ENCODE measurements around the gene INTU.

The INTU gene

DNA sequence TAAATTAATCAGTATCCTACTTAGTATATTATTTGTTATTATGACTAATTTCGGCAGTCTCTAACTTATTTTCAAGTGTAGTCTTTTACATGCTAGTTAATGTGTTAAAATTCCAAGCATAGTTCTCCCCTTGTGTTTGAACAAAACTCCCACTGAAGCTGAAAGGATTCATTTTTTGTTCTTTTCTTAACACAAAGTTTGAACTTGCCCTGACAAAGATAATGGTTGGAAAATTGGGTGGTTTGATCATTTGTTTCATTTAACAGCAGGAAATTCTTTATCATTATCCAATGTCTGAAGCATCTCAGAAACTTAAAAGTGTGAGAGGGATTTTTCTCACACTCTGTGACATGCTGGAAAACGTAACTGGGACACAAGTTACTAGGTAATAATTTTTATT is 36.0 kb downstream of the INTU start:
- no peaks in the 10 kb centered on the region for H3K27me3 ChIP-seq (ENCODE audit: insufficient read depth, low read length, poor library complexity, severe bottlenecking)
- no peak overlapping the region for H2AFZ ChIP-seq (ENCODE audit: low read length)
- H3K79me2 ChIP-seq (ENCODE audit: insufficient read depth, low read length): no peaks in the 10 kb centered on the region
- TF ChIP-seq EZH2phosphoT487 (IDR thresholded peaks at IDR 0.05; ENCODE audit: borderline replicate concordance): no peak
- TF ChIP-seq, protein P1, sequence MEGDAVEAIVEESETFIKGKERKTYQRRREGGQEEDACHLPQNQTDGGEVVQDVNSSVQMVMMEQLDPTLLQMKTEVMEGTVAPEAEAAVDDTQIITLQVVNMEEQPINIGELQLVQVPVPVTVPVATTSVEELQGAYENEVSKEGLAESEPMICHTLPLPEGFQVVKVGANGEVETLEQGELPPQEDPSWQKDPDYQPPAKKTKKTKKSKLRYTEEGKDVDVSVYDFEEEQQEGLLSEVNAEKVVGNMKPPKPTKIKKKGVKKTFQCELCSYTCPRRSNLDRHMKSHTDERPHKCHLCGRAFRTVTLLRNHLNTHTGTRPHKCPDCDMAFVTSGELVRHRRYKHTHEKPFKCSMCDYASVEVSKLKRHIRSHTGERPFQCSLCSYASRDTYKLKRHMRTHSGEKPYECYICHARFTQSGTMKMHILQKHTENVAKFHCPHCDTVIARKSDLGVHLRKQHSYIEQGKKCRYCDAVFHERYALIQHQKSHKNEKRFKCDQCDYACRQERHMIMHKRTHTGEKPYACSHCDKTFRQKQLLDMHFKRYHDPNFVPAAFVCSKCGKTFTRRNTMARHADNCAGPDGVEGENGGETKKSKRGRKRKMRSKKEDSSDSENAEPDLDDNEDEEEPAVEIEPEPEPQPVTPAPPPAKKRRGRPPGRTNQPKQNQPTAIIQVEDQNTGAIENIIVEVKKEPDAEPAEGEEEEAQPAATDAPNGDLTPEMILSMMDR (conservative IDR thresholded peaks at IDR 0.05; ENCODE audit: low read length): no peak
- no peaks in the 10 kb centered on the region for H4K20me1 ChIP-seq (ENCODE audit: insufficient read depth, low read length, poor library complexity, severe bottlenecking)
- H3K9me3 ChIP-seq (ENCODE audit: insufficient read depth, low read depth, low read length): no peaks in the 10 kb centered on the region
- no peak overlapping the region for H3K9ac ChIP-seq (ENCODE audit: low read depth, low read length, poor library complexity, severe bottlenecking)
- no peak overlapping the region for H3K4me2 ChIP-seq (ENCODE audit: low read depth, low read length, poor library complexity, severe bottlenecking)
- H3K9me2 ChIP-seq (replicated peaks; ENCODE audit: low read depth, low read length): no peaks in the 10 kb centered on the region
- H3K4me3 ChIP-seq (ENCODE audit: low read length, poor library complexity, severe bottlenecking): no peak overlapping the region
- H3F3A ChIP-seq (ENCODE audit: low read depth): no peaks in the 10 kb centered on the region
- no peaks in the 10 kb centered on the region for H3K4me1 ChIP-seq (ENCODE audit: insufficient read depth, low read length, poor library complexity, severe bottlenecking)
- H3K36me3 ChIP-seq (ENCODE audit: insufficient read depth, low read length): no peaks in the 10 kb centered on the region

DNA sequence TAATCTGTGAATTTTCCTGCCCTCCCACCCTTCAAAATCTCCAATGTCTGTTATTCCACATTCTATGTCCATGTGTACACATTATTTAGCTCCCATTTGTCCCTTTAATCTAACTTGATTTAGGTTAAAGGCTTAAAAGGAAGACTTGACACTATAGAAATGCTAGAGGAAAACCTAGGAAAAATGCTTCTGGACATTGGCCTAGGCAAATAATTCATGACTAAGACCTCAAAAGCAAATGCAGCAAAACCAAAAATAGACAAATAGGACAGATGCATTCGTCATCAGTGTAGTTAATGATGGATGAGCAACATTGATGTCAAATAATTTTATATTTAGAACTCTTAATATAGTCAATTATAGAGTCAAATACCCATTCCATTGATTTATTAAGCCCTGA is 36.9 kb downstream of the INTU start:
- Histone ChIP-seq H3K4me1 (ENCODE audit: insufficient read depth, low read length, poor library complexity, severe bottlenecking) (no peaks in the 10 kb centered on the region), H3K4me3 (ENCODE audit: low read length, poor library complexity, severe bottlenecking) (no peak overlapping the region), H4K20me1 (ENCODE audit: insufficient read depth, low read length, poor library complexity, severe bottlenecking) (no peaks in the 10 kb centered on the region), H3K9me3 (ENCODE audit: insufficient read depth, low read depth, low read length) (no peaks in the 10 kb centered on the region), H3K79me2 (ENCODE audit: insufficient read depth, low read length) (no peaks in the 10 kb centered on the region), H3F3A (ENCODE audit: low read depth) (no peaks in the 10 kb centered on the region), H3K9ac (ENCODE audit: low read depth, low read length, poor library complexity, severe bottlenecking) (no peak overlapping the region), H3K9me2 (replicated peaks; ENCODE audit: low read depth, low read length) (no peaks in the 10 kb centered on the region), H3K36me3 (ENCODE audit: insufficient read depth, low read length) (no peaks in the 10 kb centered on the region), H3K4me2 (ENCODE audit: low read depth, low read length, poor library complexity, severe bottlenecking) (no peak overlapping the region), H2AFZ (ENCODE audit: low read length) (no peak overlapping the region), H3K27me3 (ENCODE audit: insufficient read depth, low read length, poor library complexity, severe bottlenecking) (no peaks in the 10 kb centered on the region)
- no peak for TF ChIP-seq EZH2phosphoT487 (IDR thresholded peaks at IDR 0.05; ENCODE audit: borderline replicate concordance)
- TF ChIP-seq, protein P1 (conservative IDR thresholded peaks at IDR 0.05; ENCODE audit: low read length): no peak

DNA sequence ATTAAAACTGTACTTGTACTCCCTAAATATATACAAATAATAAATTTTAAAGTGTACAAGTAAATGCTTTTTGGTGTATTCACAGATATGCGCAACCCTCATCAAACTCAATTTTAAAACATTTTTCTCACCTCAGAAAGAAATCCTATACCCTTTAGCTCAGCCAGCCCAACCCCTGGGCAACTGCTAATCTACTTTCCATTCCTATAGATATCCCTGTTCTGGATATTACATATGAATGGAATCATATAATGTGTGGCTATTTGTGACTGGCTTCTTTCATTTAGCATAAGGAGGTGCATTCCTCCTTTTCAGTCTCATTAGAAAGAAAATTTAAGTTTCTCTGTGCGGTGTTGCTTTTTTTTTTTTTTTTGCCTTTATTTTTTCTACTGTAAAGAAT is 39.4 kb downstream of the INTU start:
- Histone ChIP-seq H3K9me3 (ENCODE audit: insufficient read depth, low read depth, low read length) (no peaks in the 10 kb centered on the region), H4K20me1 (ENCODE audit: insufficient read depth, low read length, poor library complexity, severe bottlenecking) (no peaks in the 10 kb centered on the region), H3K4me1 (ENCODE audit: insufficient read depth, low read length, poor library complexity, severe bottlenecking) (no peaks in the 10 kb centered on the region), H3K9me2 (replicated peaks; ENCODE audit: low read depth, low read length) (no peaks in the 10 kb centered on the region), H3K79me2 (ENCODE audit: insufficient read depth, low read length) (no peaks in the 10 kb centered on the region), H3K27me3 (ENCODE audit: insufficient read depth, low read length, poor library complexity, severe bottlenecking) (no peaks in the 10 kb centered on the region), H2AFZ (ENCODE audit: low read length) (no peak overlapping the region), H3F3A (ENCODE audit: low read depth) (no peaks in the 10 kb centered on the region), H3K4me2 (ENCODE audit: low read depth, low read length, poor library complexity, severe bottlenecking) (no peak overlapping the region), H3K9ac (ENCODE audit: low read depth, low read length, poor library complexity, severe bottlenecking) (no peak overlapping the region), H3K36me3 (ENCODE audit: insufficient read depth, low read length) (no peaks in the 10 kb centered on the region), H3K4me3 (ENCODE audit: low read length, poor library complexity, severe bottlenecking) (no peak overlapping the region)
- TF ChIP-seq, protein P1 (conservative IDR thresholded peaks at IDR 0.05; ENCODE audit: low read length): no peak
- no peak for TF ChIP-seq EZH2phosphoT487 (IDR thresholded peaks at IDR 0.05; ENCODE audit: borderline replicate concordance)
